HG03095 (cell line): ENCODE data around the gene FBXO41.

ENCODE experiments used
- ATAC-seq: cut with Tn5 transposase; IDR thresholded peaks from one replicate; pipeline ENCODE4 v1.9.1; 2021; ENCODE audit warnings: moderate library complexity; ENCODE audit not compliant: unreplicated experiment

Gene FBXO41

GRCh38 chr2:73284296-73285158 lies at the start of gene FBXO41:
FBXO41 (minus strand) TSS chr2:73284478; CDS start chr2:73269630, 14,848 bp downstream.
- peak; percentile 75 for ATAC-seq

GRCh38 chr2:73334045-73334444 lies 49.8 kb upstream of the FBXO41 start:
- ATAC-seq = no peak

GRCh38 chr2:73333564-73333963 lies 49.3 kb upstream of the FBXO41 start:
- ATAC-seq = no peak

DNA sequence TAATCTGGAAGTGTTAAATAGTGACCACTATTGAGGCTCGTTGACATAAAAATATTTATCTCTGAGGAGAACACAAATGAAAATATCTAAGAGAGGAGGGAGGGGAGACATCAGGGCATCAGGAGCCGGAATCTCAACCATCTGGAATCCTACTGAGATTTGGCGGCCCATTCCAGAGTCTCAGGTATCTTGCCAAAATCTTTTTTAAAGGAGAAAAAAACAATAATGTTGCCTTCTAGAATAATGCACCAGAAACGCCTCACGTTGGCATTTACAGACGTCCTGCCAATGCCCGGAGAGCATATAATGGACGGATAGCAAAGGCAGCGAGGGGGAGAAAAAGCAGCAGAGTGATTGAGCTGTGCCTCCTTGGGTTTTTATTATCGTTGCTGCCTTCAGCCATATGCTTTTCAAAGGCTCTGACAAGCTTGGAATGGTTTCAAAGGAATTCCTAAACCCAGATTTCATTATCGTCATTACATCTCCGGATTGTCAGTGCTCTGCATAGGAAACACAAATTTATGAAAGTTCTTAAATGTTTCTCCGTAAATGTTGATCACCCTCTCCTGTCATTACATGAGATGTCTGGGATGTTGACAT lies 39.9 kb upstream of the FBXO41 start:
- ATAC-seq = no peak

GRCh38 chr2:73323551-73323950 lies 39.3 kb upstream of the FBXO41 start:
- no peak for ATAC-seq

- ATAC-seq = no peak
These were observed 30.2 kb upstream of the FBXO41 start for GRCh38 chr2:73314441-73314840.

GRCh38 chr2:73307720-73308119 lies 23.4 kb upstream of the FBXO41 start:
- no peak for ATAC-seq

DNA sequence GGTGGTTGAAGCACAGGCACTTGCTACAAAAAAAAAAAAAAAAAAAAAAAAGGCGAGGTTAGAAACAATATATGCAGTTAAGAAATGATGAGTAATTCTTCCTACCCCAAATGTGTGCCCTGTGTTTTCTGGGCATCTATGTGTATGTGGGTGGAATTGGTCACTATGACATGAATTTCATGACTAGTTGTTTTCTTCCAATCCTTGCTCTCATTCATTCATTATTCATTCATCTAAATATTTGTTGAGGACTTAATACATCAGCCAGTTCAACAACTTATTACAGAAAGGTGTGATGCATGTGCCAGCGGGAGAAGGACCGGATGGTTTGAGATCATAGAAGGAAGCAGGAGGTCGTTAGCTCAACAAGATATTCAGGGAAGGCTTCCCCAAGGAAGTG lies 17.4 kb upstream of the FBXO41 start:
- ATAC-seq = no peak

- ATAC-seq = no peak
These were observed 16.6 kb upstream of the FBXO41 start for GRCh38 chr2:73300926-73301325.

DNA sequence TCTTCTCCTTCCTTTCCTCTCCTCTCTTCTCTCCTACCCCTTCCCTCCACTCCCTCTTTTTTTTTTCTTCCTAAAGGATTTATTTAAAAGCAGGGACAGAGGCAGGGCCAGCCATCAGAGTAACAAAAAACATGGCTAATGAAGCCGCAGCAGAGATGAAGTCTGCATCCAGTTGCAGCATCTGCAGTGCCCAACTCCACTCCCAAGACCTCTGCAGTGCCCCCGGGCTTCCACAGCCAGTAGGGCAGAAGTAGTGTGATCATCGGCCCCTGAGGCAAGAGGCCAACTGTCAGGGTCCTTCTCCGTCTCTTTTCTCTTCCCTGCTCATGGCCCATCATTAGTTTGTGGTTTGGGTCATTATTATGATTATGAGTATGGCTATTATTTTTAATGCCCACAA lies 13.3 kb upstream of the FBXO41 start:
- no peak for ATAC-seq

DNA sequence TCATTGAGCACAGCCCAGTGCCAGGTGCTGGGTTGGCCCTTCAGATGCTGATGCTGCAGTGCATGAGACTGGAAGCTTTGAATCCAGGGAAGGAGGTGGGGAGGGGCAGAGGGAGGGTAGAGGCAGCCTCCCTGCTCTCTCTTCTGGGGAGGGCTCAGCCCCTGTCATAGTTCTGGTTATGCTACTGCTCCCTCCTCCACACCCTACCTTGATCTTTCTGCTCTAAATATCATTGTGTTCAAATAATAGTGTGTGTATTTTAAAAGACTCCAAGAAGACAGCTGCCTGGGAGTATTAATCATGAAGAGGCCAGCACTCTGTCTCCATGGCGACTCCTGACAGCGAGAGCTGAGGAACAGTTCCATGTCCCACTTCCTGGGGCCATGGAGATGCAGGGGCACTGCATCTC lies 12.9 kb upstream of the FBXO41 start:
- no peak for ATAC-seq

- ATAC-seq = no peak
These were observed 11.6 kb upstream of the FBXO41 start for GRCh38 chr2:73295751-73296400.

GRCh38 chr2:73294239-73294638 lies 10.0 kb upstream of the FBXO41 start:
- ATAC-seq = no peak

DNA sequence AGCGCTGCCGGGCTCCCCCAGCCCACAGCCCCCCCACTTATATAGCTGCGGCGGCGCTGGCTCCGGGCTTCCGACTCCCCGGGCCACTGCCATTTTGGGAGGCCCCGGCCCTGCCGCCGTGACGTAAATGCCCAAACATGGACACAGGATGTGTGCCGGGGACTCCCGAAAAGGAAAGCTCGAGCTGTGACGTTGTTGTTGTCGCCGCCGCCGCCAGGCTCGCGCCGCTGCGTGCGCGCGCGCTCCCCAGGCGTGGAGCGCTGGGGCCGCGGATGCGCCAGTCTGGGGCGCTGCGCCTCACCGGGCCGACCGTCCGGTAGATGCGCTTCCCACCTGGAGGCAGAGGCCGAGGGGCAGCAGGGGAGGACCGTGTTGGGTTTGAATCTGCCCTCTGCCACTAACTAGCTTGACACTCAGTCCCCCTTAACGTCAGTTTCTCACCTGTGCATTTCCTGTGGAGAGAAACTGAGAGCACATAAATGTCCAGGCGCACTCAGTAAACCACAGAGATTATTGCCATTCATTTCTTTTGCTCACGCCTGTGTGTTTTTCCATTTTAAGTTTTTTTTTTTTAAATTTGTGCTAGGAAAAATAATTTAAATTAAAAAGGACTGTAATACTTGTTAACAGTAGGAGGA lies 9.4 kb upstream of the FBXO41 start, which contains the start of gene EGR4:
Gene EGR4 (minus strand): TSS at position 15 of the 638 bp plus-strand sequence. CDS start 231 bp downstream, outside the sequence.
- peak; percentile 88 for ATAC-seq

GRCh38 chr2:73292906-73293533 lies 8.7 kb upstream of the FBXO41 start:
- no peak for ATAC-seq

- ATAC-seq = no peak
These were observed 8.1 kb upstream of the FBXO41 start for GRCh38 chr2:73292316-73292905.

DNA sequence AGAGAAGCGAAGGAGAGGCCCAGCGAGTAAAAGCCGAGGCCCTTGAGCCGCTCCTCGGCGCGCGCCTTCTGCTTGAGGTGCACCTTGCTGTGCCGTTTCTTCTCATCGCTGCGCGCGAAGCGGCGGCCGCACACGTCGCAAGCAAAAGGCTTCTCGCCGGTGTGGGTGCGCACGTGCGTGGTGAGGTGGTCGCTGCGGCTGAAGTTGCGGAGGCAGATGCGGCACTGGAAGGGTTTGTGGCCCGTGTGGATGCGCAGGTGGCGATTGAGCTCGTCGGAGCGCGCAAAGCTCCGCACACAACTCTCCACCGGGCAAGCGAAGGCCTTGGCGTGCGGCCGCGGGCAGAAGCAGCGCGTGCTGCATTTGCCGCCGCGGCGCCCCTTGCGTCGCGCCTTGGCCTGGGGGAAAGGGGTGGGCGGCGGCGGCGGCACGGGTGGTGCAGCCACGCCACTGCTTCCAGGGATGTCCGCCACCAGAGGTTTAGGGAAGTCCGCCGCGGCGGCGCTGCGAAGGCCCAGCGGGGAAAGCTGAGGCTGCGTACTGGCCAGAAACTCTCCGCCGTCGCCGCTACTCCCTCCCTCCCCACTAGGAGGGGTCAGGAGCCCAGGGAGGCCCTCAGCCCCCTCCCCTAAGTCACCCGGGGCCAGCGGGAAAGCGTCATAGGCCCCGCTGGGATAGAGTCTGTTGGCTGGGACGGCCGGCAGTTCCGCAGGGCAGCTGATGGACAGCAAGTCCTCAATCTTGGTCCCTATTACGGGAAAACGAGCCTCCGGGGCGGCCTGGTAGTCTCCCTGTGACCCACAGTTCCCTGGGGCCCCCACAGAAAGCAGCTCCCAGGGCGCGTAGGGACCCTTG lies 7.4 kb upstream of the FBXO41 start:
- ATAC-seq = no peak

DNA sequence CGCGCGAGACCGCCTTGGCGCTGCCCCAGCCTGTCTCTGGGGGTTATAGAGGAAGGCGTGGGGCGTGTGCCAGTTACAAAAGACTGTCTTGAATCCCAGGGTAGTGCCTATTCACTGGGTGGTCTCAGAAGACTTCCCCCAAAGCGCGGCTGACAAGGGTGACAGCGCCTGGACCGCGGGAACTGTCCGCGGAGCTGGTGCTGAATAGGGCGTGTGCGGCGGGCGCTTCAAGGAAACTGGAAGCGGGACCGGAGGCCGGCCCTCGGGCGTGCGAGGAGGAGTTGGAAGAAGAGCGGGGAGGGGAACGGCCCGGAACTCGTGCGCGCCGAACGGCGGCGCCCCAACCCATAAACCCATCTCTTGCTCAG lies 6.8 kb upstream of the FBXO41 start:
- no peak for ATAC-seq

DNA sequence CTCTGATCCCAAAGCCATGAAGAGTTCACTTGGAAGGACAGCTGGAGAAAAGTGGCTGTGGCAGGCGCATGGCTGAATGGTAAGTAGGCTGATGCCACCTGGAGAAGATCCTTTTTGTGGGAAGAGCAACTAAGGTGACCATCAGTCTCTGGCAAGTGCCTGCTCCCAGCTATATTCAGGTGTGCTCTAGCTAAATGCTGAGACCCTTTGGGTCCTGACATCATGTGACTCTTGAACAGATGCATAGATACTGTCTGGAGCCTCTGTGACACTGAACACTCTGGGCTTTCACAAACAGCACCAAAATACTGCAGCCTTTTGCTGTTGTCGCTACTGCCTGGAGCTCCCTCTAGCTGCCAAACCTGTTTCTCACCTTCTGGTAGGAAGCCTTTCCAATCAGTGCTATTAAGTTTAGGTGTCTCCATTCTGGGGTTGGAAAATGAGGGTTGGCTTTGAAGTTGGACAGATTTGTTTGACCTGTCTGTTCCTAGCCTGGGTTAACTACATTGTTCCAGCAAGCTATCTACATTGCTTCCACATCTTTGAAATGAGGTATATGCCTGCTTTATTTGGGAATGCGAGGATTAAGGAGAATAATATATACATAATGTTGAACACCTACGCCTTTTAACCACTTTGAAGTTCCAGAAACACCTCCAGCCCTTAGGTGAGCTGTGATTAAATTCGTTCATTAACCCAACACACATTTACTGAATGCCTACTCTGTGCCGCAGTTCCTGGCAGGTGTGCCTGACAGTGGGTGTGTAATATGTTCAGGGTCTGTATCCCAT lies 6.0 kb upstream of the FBXO41 start:
- ATAC-seq = no peak
